ENCODE results near the gene FBXL12. TPM values are rescaled to one million over a fixed set of nuclear protein-coding genes. Genes with fewer than 3 reads are reported as not detected.
"Not testable (repeated sequence)": the region's sequence is repeated elsewhere in the genome, so short reads cannot be mapped to it uniquely, and the experiment has no call there.

FBXL12 gene
- total and polyA plus RNA-seq, 2 of the 4 experiments (the other 2 are of a cell fraction) = 8.1 to 42.6 TPM

DNA sequence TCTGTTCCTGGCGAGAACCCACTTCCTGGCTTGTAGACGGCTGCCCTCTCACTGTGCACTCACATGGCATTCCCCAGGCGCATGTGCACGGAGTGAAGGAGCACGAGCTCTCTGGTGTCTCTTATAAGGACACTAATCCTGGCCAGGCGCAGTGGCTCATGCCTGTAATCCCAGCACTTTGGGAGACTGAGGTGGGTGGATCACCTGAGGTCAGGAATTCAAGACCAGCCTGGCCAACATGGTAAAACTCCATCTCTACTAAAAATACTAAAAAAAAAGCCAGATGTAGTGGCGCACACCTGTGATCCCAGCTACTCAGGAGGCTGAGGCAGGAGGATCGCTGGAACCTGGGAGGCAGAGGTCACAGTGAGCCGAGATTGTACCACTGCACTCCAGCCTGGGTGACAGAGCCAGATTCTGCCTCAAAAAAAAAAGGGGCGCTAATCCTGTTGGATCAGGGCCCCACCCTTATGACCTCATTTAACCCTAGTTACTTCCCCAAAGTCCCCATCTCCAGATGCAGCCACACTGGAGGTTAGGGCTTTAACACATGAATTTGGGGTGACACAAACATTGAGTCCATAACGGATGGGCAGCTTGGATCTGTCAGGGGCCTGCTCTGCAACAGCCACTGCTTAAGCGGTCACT is 24.9 kb upstream of the FBXL12 start:
- peaks cover 20% of the 10 kb centered on the region for H4K20me1 ChIP-seq (ENCODE audit: insufficient read depth, low read length)
- H3K9me3 ChIP-seq (ENCODE audit: control insufficient read depth, insufficient read depth, low read length); H3K14ac ChIP-seq (replicated peaks; ENCODE audit: low read depth, low read length); H3K56ac ChIP-seq (ENCODE audit: extremely low read depth, insufficient read depth, low read length); H4K91ac ChIP-seq (ENCODE audit: insufficient read depth, low read depth, low read length); H4K5ac ChIP-seq (ENCODE audit: low read depth, low read length); H2AK5ac ChIP-seq (ENCODE audit: low read depth, low read length); dilution Hi-C loops (cut with HindIII; ENCODE audit: low sequenced_read_pairs, unreplicated experiment); H3K23ac ChIP-seq (ENCODE audit: low read depth, low read length); H3K9ac ChIP-seq (ENCODE audit: low read depth, low read length); BruUV-seq (replicated peaks); intact Hi-C loops (cut with micrococcal nuclease); H3K4me3 ChIP-seq (ENCODE audit: insufficient read depth, low read depth, low read length); H2AFZ ChIP-seq (replicated peaks; ENCODE audit: low read length, poor library complexity); H4K8ac ChIP-seq (ENCODE audit: low read depth in 2 of 2, low read length in 2 of 2); H2BK120ac ChIP-seq (ENCODE audit: low read depth, low read length); H2BK15ac ChIP-seq (ENCODE audit: low read depth, low read length); H3K27ac ChIP-seq (ENCODE audit: insufficient read depth, low read length); ATAC-seq (ENCODE audit: low read depth); H3K4me1 ChIP-seq (ENCODE audit: control insufficient read depth, insufficient read depth, low read length); H2BK5ac ChIP-seq (ENCODE audit: low read depth, low read length, poor library complexity, severe bottlenecking); H3K27me3 ChIP-seq (ENCODE audit: control insufficient read depth, insufficient read depth, low read length); H3K9me1 ChIP-seq (ENCODE audit: insufficient read depth, low read length); H3K4me2 ChIP-seq (ENCODE audit: low read depth, low read length); H2BK20ac ChIP-seq (ENCODE audit: low read depth, low read length); POLR2A ChIA-PET (ENCODE audit: unreplicated experiment); CTCF ChIA-PET; H2AK9ac ChIP-seq (replicated peaks; ENCODE audit: low read depth, low read length, poor library complexity); H3K18ac ChIP-seq (ENCODE audit: low read depth, low read length); H3K4ac ChIP-seq (ENCODE audit: low read depth, low read length); DNase-seq; in situ Hi-C loops (cut with MboI; ENCODE audit: low sequenced_read_pairs): not testable (repeated sequence)
- peaks cover 59% of the 10 kb centered on the region for H3K36me3 ChIP-seq (ENCODE audit: control insufficient read depth, insufficient read depth, low read length)
- WGBS, 2 experiments (ENCODE audit: extremely low coverage in 2 of 2, insufficient read length in 1 of 2) = 100% methylated on average over 1 of the region's 12 CpGs; no CpG with 5 or more reads in 1 of the 2 experiments
- peaks cover 22 to 75% of the 10 kb centered on the region in 2 experiments for H3K79me1 ChIP-seq (ENCODE audit: low read depth in 1 of 2, low read length in 2 of 2)
